Activated CD4-positive, CD25-positive, alpha-beta regulatory T cell treated with anti-CD3 and anti-CD28 coated beads, Interleukin-2, amount 50 U/mL, for 24 hours (primary cell): Measurements from ENCODE around the gene TMEM132A.

ENCODE experiments used
- ATAC-seq, 2 donors: fragments of 150-1000 bp; cut with Tn5 transposase; one replicate each; pipeline ENCODE4 v1.10.0; 2021; ENCODE audit warnings: mild to moderate bottlenecking in 1 of 2, moderate library complexity in 1 of 2

TMEM132A gene

GRCh38 chr11:60923326-60923725, 934 bp upstream of the TMEM132A start:
- ATAC-seq = no peak

GRCh38 chr11:60923800-60924109, 505 bp upstream of the TMEM132A start:
- ATAC-seq = no peak

DNA sequence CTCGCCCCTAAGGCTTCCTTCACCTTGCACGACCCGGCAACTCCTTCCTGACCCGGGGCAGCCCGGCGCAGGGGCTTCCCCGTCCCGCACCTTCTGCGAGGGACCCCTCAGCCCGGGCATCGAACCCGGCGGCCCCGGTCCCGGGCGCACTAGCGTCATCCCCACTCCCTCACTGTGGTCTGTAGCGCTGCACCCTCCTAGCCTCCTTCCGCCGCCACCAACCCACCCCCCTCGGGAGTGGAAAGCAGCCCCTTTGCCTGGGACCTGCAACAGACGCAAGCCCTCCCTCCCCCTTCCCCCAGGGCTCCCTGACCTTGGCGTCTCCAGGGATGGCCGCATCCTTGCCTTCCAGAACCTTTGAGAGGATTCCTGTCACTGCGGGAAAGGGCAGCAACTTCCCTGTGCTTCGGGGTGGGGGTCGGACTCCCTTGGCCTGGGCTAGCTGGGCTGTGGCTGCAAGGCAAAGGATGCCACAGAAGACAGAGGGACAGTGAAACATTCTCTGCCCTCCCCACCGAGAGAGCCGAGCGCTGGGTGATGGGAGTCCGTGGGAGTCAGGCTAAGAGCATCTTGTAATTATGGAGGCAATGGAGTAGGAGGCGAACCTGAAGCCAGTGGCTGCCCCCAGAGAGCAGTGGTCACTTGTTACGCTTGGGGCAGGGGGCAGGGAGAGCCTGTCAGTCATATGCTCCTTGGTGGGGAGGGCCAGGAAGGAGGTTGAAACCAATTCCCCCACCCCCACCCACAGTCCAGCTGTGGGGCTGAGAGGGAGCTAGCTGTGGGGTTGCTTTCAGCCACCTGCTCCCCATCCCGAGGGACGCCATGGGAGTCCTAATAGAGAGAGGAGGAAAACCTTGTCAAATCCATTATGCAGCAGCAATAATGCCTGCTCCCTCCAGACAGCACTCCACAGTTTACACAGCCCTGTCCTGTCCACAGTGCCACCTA, 920 bp downstream of the TMEM132A start:
- peak; percentile 11 to 37 for ATAC-seq

DNA sequence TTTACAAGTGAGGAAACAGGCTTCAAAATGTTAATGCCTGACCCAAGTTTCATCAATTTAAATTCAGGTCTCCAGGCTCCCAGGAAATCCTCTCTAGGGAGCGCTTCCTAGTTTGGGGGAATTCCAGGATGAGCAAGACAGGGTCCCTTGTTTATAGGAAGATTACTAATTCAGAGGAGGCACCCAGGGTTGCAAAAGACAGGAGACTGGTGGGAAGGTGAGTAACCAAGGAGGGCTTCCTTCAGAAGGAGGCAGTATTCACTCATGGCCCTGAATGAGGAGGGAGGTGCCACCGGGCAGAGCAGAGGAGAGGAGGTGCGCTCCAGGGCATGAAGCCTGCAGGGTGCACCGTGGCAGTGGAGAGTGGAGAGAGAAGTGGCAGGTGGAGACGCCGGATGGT, 1.6 kb downstream of the TMEM132A start:
- no peak for ATAC-seq

DNA sequence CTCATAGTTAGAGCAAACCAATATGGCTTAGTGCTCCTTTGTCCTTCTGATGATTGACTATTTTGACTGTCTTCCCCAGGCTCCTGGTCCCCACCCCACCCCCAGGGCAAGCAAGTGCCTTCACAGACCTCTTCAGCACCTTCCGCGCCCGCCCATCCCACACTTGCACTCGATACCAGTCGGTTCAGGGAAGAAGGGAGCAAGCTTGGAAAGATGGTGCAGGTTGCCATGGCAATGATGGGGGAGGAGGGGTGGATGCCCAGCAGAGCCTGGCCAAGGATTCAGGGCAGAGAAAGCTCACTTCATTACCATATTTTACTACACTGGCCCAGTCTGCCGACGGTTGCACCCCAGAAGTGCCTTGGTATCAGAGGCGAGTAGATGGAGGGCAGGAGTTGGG, 2.2 kb downstream of the TMEM132A start:
- no peak for ATAC-seq

- ATAC-seq = no peak
Observed at GRCh38 chr11:60927061-60927592, 2.9 kb downstream of the TMEM132A start.

GRCh38 chr11:60927600-60927999, 3.3 kb downstream of the TMEM132A start:
- no peak for ATAC-seq

- no peak for ATAC-seq
Observed at GRCh38 chr11:60928563-60929001, 4.3 kb downstream of the TMEM132A start.

- no peak for ATAC-seq
Observed at GRCh38 chr11:60929764-60930163, 5.5 kb downstream of the TMEM132A start.

- no peak for ATAC-seq
Observed at GRCh38 chr11:60930394-60930793, 6.1 kb downstream of the TMEM132A start.

DNA sequence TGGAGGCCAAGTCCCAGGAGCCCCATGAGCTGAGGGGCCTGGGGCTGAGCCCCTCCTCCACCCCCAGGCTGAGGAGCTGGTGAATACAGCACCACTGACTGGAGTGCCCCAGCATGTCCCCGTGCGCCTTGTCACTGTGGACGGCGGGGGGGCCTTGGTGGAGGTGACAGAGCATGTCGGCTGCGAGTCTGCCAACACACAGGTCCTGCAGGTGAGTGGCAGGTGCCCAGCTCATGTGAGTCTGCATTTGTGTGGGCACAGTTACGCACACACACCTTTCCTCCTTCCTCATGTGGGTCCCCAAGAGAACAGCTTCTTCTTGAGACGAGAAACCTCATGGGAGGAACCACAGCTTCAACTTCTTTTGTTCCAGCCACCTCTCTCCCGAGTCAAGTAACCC, 7.7 kb downstream of the TMEM132A start:
- ATAC-seq = no peak

GRCh38 chr11:60932605-60933356, 8.5 kb downstream of the TMEM132A start:
- ATAC-seq = no peak

GRCh38 chr11:60933416-60934123, 9.3 kb downstream of the TMEM132A start:
- ATAC-seq = no peak

GRCh38 chr11:60934124-60934789, 10.0 kb downstream of the TMEM132A start:
- ATAC-seq = no peak

DNA sequence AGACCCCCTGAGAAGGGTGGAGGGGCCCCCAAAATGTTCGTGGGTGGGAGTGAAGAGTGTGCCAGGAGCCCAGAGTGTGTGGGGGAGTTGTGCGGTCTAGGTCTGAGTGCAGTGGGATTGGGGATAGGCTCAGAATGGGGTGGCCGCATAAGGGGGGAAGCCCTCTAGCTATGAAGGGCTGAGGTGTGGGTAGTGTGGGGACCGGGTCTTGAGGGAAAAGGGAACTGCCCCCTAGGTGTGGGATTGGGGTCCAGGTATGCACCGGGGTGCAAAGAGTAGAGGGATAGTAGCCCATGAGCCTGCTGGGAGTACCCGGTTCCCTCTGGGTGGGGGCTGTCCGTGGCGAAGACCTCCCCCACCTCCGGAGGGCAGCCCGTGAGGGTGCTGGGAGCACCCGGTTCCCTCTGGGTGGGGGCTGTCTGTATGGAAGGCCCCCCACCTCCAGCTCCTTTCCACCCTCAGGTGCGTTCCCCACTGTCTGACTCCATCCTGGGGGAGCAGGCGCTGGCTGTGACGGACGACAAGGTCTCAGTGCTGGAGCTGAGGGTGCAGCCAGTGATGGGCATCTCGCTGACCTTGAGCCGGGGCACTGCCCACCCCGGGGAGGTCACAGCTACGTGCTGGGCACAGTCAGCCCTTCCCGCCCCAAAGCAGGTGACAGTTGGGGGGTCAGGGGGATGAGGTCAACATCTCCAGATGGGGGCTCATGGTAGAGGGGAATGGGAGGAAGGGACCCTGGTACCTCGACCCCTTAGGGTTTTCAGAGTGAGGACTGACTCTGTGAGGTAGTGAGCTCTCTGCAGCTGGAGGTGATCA, 10.7 kb downstream of the TMEM132A start:
- ATAC-seq = no peak

- ATAC-seq = no peak
Observed at GRCh38 chr11:60935676-60936442, 11.6 kb downstream of the TMEM132A start.

DNA sequence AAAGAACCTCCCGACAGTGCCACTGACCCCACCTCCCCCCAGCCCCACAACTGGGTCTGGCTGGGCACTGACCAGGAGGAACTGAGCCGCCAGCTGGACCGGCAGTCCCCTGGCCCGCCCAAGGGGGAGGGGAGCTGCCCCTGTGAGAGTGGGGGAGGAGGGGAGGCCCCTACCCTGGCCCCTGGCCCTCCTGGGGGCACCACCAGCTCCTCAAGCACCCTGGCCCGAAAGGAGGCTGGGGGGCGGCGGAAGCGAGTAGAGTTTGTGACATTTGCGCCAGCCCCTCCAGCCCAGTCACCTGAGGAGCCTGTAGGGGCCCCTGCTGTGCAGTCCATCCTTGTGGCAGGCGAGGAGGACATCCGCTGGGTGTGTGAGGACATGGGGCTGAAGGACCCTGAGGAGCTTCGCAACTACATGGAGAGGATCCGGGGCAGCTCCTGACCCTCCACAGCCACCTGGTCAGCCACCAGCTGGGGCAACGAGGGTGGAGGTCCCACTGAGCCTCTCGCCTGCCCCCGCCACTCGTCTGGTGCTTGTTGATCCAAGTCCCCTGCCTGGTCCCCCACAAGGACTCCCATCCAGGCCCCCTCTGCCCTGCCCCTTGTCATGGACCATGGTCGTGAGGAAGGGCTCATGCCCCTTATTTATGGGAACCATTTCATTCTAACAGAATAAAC, 12.3 kb downstream of the TMEM132A start:
- no peak for ATAC-seq

- no peak for ATAC-seq
Observed at GRCh38 chr11:60937144-60937527, 12.9 kb downstream of the TMEM132A start.

DNA sequence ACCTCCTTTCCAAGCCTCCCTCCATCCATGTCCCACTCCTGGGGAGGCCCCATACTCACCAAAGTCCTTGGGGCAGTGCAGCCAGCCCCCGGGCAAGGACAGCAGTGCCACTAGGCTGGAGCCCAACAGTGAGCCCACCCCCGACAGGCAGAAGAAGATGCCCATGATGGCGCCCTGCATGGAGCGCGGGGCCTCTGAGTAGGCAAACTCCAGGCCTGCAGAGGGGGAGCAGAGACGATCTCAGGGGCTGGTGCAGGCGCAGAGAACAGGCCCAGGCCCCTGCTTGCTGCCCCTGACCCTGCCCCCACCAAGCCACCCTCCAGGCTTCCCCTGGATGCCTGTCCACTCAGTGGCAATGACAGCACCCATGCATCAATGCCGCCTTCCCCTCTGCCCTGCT, 13.6 kb downstream of the TMEM132A start:
- no peak for ATAC-seq

DNA sequence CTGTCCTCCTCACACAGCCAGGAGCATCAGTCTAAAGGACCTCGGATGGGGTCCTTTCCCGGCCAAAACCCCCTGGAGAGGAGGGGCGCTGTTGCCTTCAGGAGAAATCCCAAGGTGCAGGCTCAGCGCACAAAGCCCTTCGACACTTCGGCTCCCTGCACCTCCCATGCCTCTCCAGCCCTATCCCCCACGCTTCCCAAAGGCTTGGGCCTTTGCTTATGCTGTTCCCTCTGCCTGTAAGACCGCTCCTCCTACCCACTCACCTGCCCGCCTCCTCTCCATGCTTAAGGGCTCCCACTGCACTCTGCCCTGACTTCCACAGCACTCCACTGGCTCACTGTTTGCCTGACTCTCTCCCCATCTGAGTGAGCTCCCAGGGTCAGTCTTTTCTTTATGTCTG, 14.2 kb downstream of the TMEM132A start:
- no peak for ATAC-seq
